ENCODE results near the gene CRELD2. TPM values are rescaled to one million over a fixed set of nuclear protein-coding genes. Genes with fewer than 3 reads are reported as not detected.

CRELD2 gene
- total RNA-seq, 6 experiments from 2014 or later: 67.9 to 86.8 (median 78.5) TPM

DNA sequence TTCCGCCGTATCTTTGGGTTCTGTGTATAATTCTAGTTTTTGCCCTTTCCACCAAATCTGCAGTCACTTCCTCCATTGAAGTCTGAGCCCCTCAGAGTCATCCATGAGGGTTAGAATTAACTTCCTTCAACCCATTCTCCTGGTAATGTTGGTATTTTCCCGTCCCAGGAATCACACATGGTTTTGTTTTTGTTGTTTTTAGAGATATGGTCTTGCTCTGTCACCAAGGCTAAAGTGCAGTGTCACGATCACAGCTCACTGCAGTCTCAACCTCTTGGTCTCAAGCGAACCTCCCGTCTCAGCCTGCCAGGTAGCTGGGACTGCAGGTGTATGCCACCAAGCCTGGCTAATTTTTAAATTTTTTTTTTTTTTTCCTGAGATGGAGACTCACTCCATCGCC is 46.1 kb upstream of the CRELD2 start:
- no peak for DNase-seq
- Mint-ChIP-seq H3K4me3 (no peak overlapping the region), H3K27ac (no peak overlapping the region), H3K4me1 (ENCODE audit: low read depth) (no peaks in the 10 kb centered on the region), H3K9me3 (peaks cover 33% of the 10 kb centered on the region), H3K27me3 (ENCODE audit: insufficient read depth) (no peaks in the 10 kb centered on the region), H3K36me3 (ENCODE audit: low read depth) (peaks cover 71% of the 10 kb centered on the region)
- TF ChIP-seq, protein P1, sequence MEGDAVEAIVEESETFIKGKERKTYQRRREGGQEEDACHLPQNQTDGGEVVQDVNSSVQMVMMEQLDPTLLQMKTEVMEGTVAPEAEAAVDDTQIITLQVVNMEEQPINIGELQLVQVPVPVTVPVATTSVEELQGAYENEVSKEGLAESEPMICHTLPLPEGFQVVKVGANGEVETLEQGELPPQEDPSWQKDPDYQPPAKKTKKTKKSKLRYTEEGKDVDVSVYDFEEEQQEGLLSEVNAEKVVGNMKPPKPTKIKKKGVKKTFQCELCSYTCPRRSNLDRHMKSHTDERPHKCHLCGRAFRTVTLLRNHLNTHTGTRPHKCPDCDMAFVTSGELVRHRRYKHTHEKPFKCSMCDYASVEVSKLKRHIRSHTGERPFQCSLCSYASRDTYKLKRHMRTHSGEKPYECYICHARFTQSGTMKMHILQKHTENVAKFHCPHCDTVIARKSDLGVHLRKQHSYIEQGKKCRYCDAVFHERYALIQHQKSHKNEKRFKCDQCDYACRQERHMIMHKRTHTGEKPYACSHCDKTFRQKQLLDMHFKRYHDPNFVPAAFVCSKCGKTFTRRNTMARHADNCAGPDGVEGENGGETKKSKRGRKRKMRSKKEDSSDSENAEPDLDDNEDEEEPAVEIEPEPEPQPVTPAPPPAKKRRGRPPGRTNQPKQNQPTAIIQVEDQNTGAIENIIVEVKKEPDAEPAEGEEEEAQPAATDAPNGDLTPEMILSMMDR (IDR thresholded peaks at IDR 0.05): no peak

DNA sequence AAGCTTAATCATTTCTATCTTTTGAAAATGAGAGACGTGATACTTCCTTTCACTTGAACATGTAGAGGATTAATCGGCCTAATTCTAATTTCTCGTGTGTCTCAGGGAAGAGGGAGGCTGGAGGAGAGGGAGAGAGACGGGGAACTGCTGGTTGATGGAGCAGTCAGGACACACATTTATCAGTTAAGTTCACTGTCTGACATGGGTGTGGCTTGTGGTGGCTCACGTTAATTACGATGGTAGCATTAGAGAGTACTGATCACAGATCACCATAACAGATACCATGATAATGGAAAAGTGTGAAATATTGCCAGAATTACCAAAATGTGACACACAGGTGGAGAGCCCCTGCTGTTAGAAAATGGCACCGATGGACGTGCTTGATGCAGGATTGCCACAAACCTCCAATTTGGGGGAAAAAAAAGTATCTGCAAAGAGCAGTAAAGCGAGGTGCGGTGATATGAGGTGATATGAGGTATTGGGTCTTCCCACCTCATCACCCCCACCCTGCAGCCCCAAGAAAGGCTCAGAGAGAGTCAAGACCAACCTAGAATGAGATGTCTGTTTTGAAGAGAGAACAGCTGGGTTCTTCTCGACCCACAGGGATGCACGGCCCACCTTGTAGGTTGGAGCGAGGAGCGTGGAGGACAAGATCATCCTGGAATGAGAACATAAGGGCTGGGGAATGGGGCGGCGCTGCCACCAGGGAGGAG is 45.0 kb upstream of the CRELD2 start:
- Mint-ChIP-seq H3K4me1 (ENCODE audit: low read depth) (no peaks in the 10 kb centered on the region), H3K27ac (no peak overlapping the region), H3K36me3 (ENCODE audit: low read depth) (peaks cover 70% of the 10 kb centered on the region), H3K9me3 (peaks cover 35% of the 10 kb centered on the region), H3K27me3 (ENCODE audit: insufficient read depth) (no peaks in the 10 kb centered on the region), H3K4me3 (no peak overlapping the region)
- DNase-seq: no peak
- TF ChIP-seq, protein P1 (IDR thresholded peaks at IDR 0.05): no peak

DNA sequence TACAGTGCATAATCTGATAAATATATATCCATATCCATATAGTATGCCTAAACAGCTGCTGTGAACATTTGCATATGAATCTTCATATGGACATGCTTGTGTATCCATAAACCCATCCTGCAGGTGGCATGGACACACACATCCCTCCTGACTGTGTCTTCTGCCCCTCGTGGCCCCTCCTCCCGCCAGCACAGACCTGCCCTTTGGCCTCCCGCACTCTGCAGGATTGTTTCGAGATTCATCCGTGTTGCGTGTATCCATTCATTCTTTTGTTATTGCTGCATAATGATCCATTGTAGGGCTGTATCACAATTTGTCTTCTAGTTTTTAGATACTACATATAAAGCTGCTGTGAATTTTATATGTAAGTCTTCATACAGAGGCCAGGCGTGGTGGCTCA is 40.8 kb upstream of the CRELD2 start:
- Mint-ChIP-seq H3K27me3 (ENCODE audit: insufficient read depth) (peaks cover 1% of the 10 kb centered on the region; the same call in 1 of the 2 replicates), H3K4me1 (ENCODE audit: low read depth) (peaks cover 4% of the 10 kb centered on the region), H3K36me3 (ENCODE audit: low read depth) (peaks cover 57% of the 10 kb centered on the region), H3K27ac (no peak overlapping the region), H3K9me3 (peaks cover 20% of the 10 kb centered on the region), H3K4me3 (no peak overlapping the region)
- no peak for DNase-seq
- TF ChIP-seq, protein P1 (IDR thresholded peaks at IDR 0.05): no peak

DNA sequence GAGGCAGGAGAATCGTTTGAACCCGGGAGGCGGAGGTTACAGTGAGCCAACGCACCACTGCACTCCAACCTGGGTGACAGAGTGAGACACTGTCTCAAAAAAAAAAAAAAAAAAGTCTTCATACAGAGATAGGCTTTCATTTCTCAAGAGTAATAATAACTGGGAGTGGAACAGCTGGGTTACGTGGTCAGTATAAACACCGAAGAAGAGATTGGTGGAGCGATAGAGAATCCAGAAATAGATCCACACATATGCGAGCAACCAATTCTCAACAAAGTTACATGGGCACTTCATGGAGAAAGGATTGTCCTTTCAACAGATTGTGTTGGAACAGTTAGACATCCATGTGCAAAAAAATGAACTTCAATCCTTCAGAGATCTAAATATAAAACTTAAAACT is 40.2 kb upstream of the CRELD2 start:
- Mint-ChIP-seq H3K9me3 (peaks cover 20% of the 10 kb centered on the region), H3K36me3 (ENCODE audit: low read depth) (peaks cover 60% of the 10 kb centered on the region)
- TF ChIP-seq, protein P1 (IDR thresholded peaks at IDR 0.05): no peak

DNA sequence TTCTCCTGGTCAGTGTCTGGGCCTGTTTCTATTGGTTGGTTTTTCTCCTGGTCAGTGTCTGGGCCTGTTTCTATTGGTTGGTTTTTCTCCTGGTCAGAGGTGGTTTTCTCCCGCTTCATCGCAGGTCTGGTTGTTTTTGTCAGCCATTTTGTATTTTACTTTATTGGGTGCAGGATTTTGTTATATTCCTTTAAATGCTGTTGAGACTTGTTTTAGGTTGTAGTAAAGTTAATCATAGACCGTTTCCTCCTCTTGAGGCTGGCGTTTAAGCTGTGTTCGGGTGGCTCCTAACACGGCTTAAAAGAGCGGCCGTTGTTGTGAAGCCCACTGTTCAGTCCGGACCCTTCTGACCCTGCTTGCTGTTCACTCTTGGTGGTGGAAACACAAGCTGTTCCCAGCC is 38.6 kb upstream of the CRELD2 start:
- Mint-ChIP-seq H3K9me3 (peaks cover 23% of the 10 kb centered on the region), H3K27me3 (ENCODE audit: insufficient read depth) (peaks cover 1% of the 10 kb centered on the region; the same call in 1 of the 2 replicates), H3K36me3 (ENCODE audit: low read depth) (peaks cover 64% of the 10 kb centered on the region), H3K4me3 (no peak overlapping the region), H3K4me1 (ENCODE audit: low read depth) (peaks cover 14% of the 10 kb centered on the region), H3K27ac (no peak overlapping the region)
- TF ChIP-seq, protein P1 (IDR thresholded peaks at IDR 0.05): no peak
- DNase-seq: no peak

More for the DNA sequence above, 40.2 kb upstream of the CRELD2 start:
- H3K4me3 Mint-ChIP-seq: no peak overlapping the region
- DNase-seq: no peak
- peaks cover 9% of the 10 kb centered on the region for H3K4me1 Mint-ChIP-seq (ENCODE audit: low read depth)
- peaks cover 1% of the 10 kb centered on the region; the same call in 1 of the 2 replicates for H3K27me3 Mint-ChIP-seq (ENCODE audit: insufficient read depth)
- H3K27ac Mint-ChIP-seq: no peak overlapping the region

Measured in HFFc6 (cell line).